ENCODE measurements around the gene ARL13B. TPM values are rescaled to one million over a fixed set of nuclear protein-coding genes. Genes with fewer than 3 reads are reported as not detected.
"Not testable (repeated sequence)": the region's sequence is repeated elsewhere in the genome, so short reads cannot be mapped to it uniquely, and the experiment has no call there.

Gene ARL13B
- total RNA-seq, 2 experiments from 2014 or later, result 8.7 to 11.2 TPM

DNA sequence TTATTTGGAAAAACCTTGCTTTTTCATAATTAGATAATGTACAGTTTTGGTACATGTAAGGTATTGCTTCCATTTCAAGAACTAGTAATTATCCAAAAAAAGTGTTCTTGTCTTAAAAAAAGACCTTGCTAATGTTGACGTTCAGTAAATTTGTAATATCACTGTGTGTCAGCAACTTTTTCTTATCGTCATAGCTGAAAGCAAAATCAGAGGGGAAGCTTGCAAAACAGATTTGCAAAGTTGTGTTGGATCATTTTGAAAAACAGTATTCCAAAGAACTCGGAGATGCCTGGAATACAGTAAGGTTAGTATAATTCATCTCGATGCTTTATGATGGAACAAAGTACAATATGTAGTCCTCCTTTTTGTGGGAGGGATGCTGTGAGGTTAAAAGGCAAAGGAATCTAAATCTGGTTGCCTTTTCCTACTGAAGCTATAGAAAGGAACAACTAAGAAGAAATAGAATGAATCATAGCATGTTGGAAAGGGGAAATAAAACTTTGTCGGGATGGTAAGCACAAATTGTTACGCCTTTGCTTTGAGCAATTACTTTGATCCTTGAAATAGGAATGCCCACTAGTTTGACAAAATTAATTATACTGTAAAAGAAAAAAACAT is 84.4 kb downstream of the ARL13B start:
- ChIA-PET CTCF (interaction anchor here (2.3 kb wide), 1 partner anchor 61 kb away, joined by 7 read pairs; no protein-coding TSS in a partner anchor), POLR2A (no interaction called here)
- peak overlapping the region; percentile 92 for H3K4me3 Mint-ChIP-seq
- peaks cover 47% of the 10 kb centered on the region for H3K4me1 Mint-ChIP-seq
- ATAC-seq, result no peak
- peak overlapping the region; percentile 99 for H3K27ac Mint-ChIP-seq
- no peaks in the 10 kb centered on the region for H3K9me3 Mint-ChIP-seq (ENCODE audit: low read depth)
- no peak for DNase-seq
- no peaks in the 10 kb centered on the region for H3K27me3 Mint-ChIP-seq
- intact Hi-C loops (cut with DNase I, micrococcal nuclease), result no loop called here
- H3K36me3 Mint-ChIP-seq (ENCODE audit: low read depth), result peaks cover 57% of the 10 kb centered on the region

DNA sequence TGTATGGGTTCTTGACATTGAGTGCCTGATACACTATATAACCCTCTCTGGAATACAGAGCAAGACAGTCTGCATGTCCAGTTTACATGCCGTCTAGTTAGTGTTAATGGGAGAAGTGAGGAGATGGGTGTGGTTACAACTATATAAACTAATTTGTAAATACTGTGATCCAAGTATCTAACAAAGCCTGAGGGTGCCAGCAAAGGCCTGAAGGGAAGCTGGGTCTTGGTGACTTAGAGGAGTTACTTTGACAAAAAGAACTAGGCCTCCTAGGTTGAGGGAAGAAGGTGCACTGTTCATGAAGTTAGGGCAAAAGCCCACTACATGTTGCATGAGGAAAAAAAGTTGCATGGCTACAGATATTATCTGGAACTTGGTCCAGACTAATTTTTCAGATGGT is 85.2 kb downstream of the ARL13B start:
- ChIA-PET POLR2A (no interaction called here), CTCF (no interaction called here)
- DNase-seq, result no peak
- peaks cover 50% of the 10 kb centered on the region for H3K4me1 Mint-ChIP-seq
- no peak for ATAC-seq
- H3K27me3 Mint-ChIP-seq, result no peaks in the 10 kb centered on the region
- H3K36me3 Mint-ChIP-seq (ENCODE audit: low read depth), result peaks cover 51% of the 10 kb centered on the region
- H3K4me3 Mint-ChIP-seq, result peak overlapping the region; percentile 24
- H3K27ac Mint-ChIP-seq, result peak overlapping the region; percentile 21
- intact Hi-C loops (cut with DNase I, micrococcal nuclease), result no loop called here
- no peaks in the 10 kb centered on the region for H3K9me3 Mint-ChIP-seq (ENCODE audit: low read depth)

DNA sequence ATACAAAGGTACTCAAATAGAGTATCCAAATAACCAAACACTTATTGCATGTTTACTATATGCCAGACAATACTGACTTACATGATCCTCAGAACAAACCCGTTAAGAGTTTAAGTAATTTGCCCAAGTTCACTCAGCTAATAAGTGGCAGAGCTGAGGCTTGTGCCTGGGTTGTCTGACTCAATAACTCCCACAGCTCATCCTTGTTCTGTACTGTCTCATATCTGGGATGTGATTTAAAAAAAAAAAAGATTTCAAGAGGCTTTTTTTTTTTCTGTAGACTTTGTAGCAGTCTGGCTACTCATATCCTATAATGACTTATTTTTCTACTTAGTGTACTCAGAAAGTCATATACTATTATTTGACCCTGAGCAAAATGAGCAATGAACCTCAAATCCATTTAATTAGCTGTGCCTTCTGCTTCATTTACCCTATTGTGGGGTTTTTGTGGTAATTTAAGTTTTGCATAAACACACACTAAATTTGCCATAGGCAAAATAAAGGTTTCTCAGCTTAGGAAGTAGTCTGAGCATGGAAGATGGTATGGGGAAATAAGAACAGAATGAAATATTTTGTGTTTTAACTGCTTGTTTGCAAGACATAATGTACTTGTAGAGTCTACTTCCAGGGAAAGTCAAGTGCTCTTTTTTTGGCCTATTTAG is 86.0 kb downstream of the ARL13B start:
- ATAC-seq (peak; percentile 10), DNase-seq (peak; percentile 22)
- H3K4me3 Mint-ChIP-seq, result no peak overlapping the region
- no peaks in the 10 kb centered on the region for H3K27me3 Mint-ChIP-seq
- H3K4me1 Mint-ChIP-seq, result peaks cover 55% of the 10 kb centered on the region
- peaks cover 44% of the 10 kb centered on the region for H3K36me3 Mint-ChIP-seq (ENCODE audit: low read depth)
- no peaks in the 10 kb centered on the region for H3K9me3 Mint-ChIP-seq (ENCODE audit: low read depth)
- CTCF ChIA-PET, result interaction anchor here (0.8 to 1.0 kb wide), 3 partner anchors 11 to 63 kb away, joined by 3 to 4 read pairs (median 3); no protein-coding TSS in a partner anchor
- intact Hi-C loops (cut with DNase I, micrococcal nuclease), result no loop called here
- H3K27ac Mint-ChIP-seq, result peak overlapping the region; percentile 74
- POLR2A ChIA-PET, result no interaction called here

DNA sequence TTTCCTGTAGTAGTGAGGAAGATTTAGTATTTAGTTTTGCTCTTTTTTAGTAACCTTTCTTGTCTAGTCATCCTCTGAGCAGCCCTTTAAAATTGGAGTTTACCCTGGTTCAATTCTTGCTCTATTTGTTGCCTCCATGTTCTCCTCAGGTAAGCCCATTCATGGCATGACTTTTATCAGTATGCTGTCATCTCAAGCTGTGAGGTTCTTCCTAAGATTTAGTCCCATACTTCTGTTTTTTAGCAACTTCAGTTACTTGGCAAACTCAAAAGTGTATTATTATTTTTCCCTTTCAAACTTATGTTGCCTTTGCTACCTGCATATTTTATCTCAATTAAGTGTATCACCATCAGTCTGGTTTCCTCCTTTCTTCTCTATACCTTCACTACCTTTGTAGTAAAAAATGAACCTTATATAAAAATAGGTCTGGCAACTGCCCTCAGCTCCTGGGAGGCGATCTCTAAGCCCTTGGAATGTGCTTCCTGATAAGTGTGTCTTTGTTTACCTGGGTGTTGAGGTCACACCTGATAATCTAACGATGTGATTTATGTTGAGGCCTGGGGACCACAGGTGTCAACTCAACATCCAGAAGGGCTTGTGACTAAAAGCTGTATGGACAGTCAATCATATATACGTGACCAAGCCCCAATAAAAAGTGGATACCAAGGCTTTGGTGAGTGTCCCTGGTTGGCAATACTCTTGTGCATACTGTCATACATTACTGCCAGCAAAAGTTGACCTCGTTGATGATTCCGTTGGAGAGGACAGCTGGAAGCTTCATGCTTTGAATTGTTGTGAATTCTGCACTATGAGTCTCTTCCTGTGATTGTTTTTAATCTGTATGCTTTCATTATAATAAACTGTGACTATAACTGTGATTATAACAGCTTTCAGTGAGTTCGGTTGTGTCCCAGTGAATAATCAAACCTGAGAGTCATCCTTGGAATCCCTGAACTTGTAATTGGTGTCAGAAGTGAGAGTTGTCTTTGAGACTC is 86.8 kb downstream of the ARL13B start:
- ATAC-seq (no peak), DNase-seq (no peak)
- H3K27ac Mint-ChIP-seq, result peak overlapping the region; percentile 74
- H3K27me3 Mint-ChIP-seq, result no peaks in the 10 kb centered on the region
- ChIA-PET CTCF (interaction anchor here (0.8 to 1.0 kb wide), 4 partner anchors 12 to 63 kb away, joined by 3 to 4 read pairs (median 3); no protein-coding TSS in a partner anchor), POLR2A (no interaction called here)
- intact Hi-C loops (cut with DNase I, micrococcal nuclease), result no loop called here
- H3K4me1 Mint-ChIP-seq, result peaks cover 63% of the 10 kb centered on the region
- peaks cover 46% of the 10 kb centered on the region for H3K36me3 Mint-ChIP-seq (ENCODE audit: low read depth)
- no peak overlapping the region for H3K4me3 Mint-ChIP-seq
- H3K9me3 Mint-ChIP-seq (ENCODE audit: low read depth), result no peaks in the 10 kb centered on the region

DNA sequence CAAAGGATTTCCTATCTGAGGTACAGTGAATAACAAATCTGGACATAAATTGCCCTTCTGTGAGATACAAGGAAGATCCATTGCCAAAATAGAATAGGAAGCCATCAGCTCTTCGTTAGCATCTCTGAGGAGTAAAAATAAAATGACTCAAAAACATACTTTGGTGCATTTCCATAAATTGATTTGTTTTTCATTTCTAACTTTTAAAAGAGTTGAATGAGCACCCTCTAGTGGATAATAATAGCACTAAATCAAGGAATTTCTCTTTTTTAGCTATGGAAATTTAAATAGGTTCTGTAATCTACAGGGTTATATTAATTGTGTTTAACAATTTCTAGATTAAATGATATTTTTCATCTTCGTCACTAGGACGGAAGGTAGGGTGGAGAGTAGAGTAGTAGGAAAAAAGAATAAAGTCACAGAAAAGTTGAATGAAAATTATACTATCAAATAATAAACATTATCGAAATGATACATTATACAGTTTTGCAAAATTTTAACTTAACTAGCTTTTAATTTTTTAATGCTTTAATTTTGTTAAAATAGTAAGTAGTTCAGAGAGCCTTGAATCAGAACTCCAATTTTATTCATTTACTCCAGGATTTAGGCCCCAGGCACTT is 89.3 kb downstream of the ARL13B start:
- Mint-ChIP-seq H3K27ac (no peak overlapping the region), H3K4me3 (no peak overlapping the region), H3K4me1 (peaks cover 77% of the 10 kb centered on the region), H3K27me3 (no peaks in the 10 kb centered on the region), H3K9me3 (ENCODE audit: low read depth) (no peaks in the 10 kb centered on the region), H3K36me3 (ENCODE audit: low read depth) (peaks cover 57% of the 10 kb centered on the region)
- no peak for ATAC-seq
- no peak for DNase-seq
- ChIA-PET POLR2A (no interaction called here), CTCF (interaction anchor here (0.7 to 3.8 kb wide), 19 partner anchors 8 to 136 kb away, joined by 3 to 44 read pairs (median 5); no protein-coding TSS in a partner anchor)
- intact Hi-C loops (cut with DNase I, micrococcal nuclease), result loop anchor here (1.0 kb wide), 2 partner anchors 58 to 65 kb away; no protein-coding TSS in a partner anchor

DNA sequence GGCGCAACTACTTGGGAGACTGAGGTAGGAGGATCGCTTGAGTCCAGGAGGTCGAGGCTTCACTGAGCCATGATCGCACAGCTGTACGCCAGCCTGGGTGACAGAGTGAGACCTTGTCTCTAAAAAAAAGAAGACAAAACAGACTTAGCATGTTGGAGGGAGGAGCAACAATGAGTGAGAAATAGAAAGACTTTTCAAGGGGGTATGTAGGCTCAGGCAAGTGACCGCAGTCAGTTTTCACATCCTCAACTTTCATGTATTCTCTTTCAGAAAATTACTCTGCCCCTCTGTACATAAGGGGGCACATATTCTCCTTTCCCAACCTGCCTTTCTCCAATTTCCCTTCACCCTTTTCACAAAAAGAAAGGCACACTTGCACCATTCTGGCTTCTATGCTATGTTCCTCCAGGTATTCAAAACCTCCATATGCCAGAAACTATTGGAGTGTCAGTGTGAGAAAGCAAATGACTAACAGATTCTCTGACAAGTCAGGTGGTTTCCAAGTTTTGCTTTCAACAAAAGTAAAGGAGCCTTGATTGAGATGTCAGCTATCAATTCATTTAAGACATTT is 90.5 kb downstream of the ARL13B start:
- Mint-ChIP-seq H3K36me3 (ENCODE audit: low read depth) (peaks cover 54% of the 10 kb centered on the region), H3K27ac (peak overlapping the region; percentile 35), H3K4me1 (peaks cover 72% of the 10 kb centered on the region), H3K4me3 (no peak overlapping the region), H3K9me3 (ENCODE audit: low read depth) (no peaks in the 10 kb centered on the region), H3K27me3 (no peaks in the 10 kb centered on the region)
- intact Hi-C loops (cut with DNase I, micrococcal nuclease), result loop anchor here in 1 of 2 experiments (10.0 kb wide), 1 partner anchor 216 kb away; no protein-coding TSS in a partner anchor
- POLR2A ChIA-PET, result interaction anchor here (0.6 kb wide), 1 partner anchor 60 kb away, joined by 5 read pairs; no protein-coding TSS in a partner anchor
- DNase-seq (no peak), ATAC-seq (peak; percentile 66)
- CTCF ChIA-PET, result interaction anchor here (1.0 to 3.8 kb wide), 7 partner anchors 9 to 81 kb away, joined by 3 to 44 read pairs (median 4); no protein-coding TSS in a partner anchor

DNA sequence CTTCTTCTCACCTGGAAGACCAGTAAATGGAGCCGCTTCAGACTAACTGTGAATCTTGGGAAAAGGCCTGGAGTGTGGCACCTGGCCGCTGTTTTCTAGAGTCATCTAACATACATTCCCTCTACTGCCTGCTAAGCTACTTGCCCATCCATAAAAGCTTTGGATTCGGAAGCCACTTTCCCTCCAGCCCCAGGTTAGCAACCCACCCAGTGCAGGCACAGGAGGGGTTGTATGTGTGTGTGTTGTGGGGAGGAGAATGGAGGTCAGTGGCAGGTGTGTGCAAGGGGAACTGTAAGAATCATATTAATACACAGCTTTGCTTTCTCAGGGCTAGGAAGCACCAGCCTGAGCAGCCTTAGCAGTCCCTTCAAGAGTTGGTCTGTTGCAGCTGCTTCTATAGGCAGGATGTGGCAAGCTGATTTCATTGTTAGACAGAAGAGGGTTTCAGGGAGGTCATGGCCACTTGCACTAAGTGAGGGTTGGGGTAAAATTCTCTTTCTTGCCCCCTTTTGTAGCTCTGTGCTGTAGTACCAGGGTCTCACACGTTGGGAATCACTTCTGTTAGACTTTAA is 91.8 kb downstream of the ARL13B start:
- DNase-seq, result no peak
- Mint-ChIP-seq H3K4me3 (no peak overlapping the region), H3K27ac (peak overlapping the region; percentile 5), H3K36me3 (ENCODE audit: low read depth) (peaks cover 59% of the 10 kb centered on the region), H3K4me1 (peaks cover 62% of the 10 kb centered on the region), H3K27me3 (no peaks in the 10 kb centered on the region), H3K9me3 (ENCODE audit: low read depth) (no peaks in the 10 kb centered on the region)
- ChIA-PET CTCF (interaction anchor here (1.3 to 3.8 kb wide), 2 partner anchors 9 to 68 kb away, joined by 3 to 44 read pairs; partner anchors contain the start of genes DHFR2 and NSUN3), POLR2A (no interaction called here)
- peak; percentile 63 for ATAC-seq
- intact Hi-C loops (cut with DNase I, micrococcal nuclease), result loop anchor here in 1 of 2 experiments (10.0 kb wide), 1 partner anchor 217 kb away; no protein-coding TSS in a partner anchor

DNA sequence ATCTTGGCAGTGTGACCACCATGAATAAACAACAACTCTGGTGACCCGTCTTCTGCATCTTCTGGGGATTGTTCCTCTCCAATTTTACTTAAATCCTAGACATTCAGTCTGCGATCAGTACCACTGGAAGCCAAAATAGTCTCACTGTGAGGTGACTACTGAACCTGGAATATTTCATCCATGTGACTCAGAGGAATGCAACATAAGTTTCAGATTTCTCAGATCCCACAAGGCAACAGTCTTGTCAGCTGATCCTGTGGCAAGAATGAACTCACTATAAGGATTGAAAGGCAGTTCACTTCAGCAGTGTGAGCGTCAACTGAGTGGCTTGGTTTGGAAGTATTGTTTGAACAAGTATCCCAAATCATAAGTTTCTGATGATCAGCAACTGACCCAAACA is 96.1 kb downstream of the ARL13B start:
- ChIA-PET POLR2A (no interaction called here), CTCF (no interaction called here)
- no peak overlapping the region for H3K27ac Mint-ChIP-seq
- H3K9me3 Mint-ChIP-seq (ENCODE audit: low read depth), result no peaks in the 10 kb centered on the region
- ATAC-seq (no peak), DNase-seq (no peak)
- no peaks in the 10 kb centered on the region for H3K27me3 Mint-ChIP-seq
- H3K4me3 Mint-ChIP-seq, result no peak overlapping the region
- intact Hi-C loops (cut with DNase I, micrococcal nuclease), result loop anchor here in 1 of 2 experiments (10.0 kb wide), 1 partner anchor 221 kb away; no protein-coding TSS in a partner anchor
- peaks cover 61% of the 10 kb centered on the region for H3K36me3 Mint-ChIP-seq (ENCODE audit: low read depth)
- H3K4me1 Mint-ChIP-seq, result peaks cover 59% of the 10 kb centered on the region

DNA sequence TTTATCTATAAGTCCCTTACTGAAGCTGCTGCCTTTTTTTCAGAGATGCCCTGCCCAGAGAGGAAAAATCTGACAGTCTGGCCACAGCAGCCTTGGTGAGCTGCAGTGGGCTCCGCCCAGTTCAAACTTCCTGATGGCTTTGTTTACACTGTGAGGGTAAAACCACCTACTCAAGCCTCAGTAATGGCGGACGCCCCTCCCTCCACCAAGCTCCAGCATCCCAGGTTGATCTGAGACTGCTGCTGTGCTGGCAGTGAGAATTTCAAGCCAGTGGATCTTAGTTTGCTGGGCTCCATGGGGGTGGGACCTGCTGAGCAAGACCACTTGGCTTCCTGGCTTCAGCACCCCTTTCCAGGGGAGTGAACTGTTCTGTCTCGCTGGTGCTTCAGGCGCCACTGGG is 100.6 kb downstream of the ARL13B start:
- DNase-seq; intact Hi-C loops (cut with DNase I, micrococcal nuclease); H3K27me3 Mint-ChIP-seq; ATAC-seq; H3K4me3 Mint-ChIP-seq; H3K27ac Mint-ChIP-seq; POLR2A ChIA-PET; H3K9me3 Mint-ChIP-seq (ENCODE audit: low read depth): not testable (repeated sequence)
- CTCF ChIA-PET, result interaction anchor here (1.2 kb wide), 1 partner anchor 11 kb away, joined by 3 read pairs; no protein-coding TSS in a partner anchor
- Mint-ChIP-seq H3K36me3 (ENCODE audit: low read depth) (peaks cover 35% of the 10 kb centered on the region), H3K4me1 (peaks cover 41% of the 10 kb centered on the region)

DNA sequence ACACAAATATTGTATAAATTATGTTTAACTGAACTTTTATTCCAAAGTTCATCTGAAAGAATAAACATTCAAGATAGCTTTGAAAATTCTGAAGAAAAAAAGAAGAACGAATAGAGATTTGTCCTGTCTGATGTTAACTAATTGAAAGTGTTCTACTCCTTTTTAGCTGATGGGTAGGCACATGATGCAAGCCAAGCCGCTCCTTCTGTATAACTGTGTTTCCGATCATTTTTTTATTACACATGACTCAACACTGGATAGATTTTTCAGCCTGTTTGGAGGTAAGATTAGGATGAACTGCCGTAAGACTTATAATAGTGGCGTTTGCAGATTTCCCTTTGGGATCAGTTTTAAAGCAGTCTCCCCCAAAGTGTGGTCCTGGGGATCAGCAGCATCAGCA is 101.9 kb downstream of the ARL13B start:
- DNase-seq (no peak), ATAC-seq (no peak)
- Mint-ChIP-seq H3K9me3 (ENCODE audit: low read depth) (no peaks in the 10 kb centered on the region), H3K27me3 (no peaks in the 10 kb centered on the region), H3K4me3 (no peak overlapping the region), H3K36me3 (ENCODE audit: low read depth) (peaks cover 27% of the 10 kb centered on the region), H3K27ac (no peak overlapping the region), H3K4me1 (peaks cover 41% of the 10 kb centered on the region)
- intact Hi-C loops (cut with DNase I, micrococcal nuclease), result no loop called here
- CTCF ChIA-PET, result interaction anchor here (1.1 kb wide), 1 partner anchor 12 kb away, joined by 4 read pairs; no protein-coding TSS in a partner anchor
- POLR2A ChIA-PET, result no interaction called here

All from activated CD4-positive, alpha-beta T cell treated with anti-CD3 and anti-CD28 coated beads for 36 hours (primary cell).